ENCODE results near the gene MPI.

The MPI gene

GRCh38 chr15:74937272-74937589 is 47.4 kb downstream of the MPI start:
- no peak for DNase-seq

- DNase-seq: peak; percentile 93 to 94
Observed at GRCh38 chr15:74937590-74938371, 47.9 kb downstream of the MPI start, which contains the start of gene COX5A. Gene COX5A, minus strand, starts transcription at chr15:74938073. Its CDS starts 59 bp downstream, at chr15:74938014.

GRCh38 chr15:74950078-74950908 is 60.5 kb downstream of the MPI start:
- peak; percentile 75 to 85 for DNase-seq

GRCh38 chr15:74951006-74951405 is 61.2 kb downstream of the MPI start:
- no peak for DNase-seq
